ENCODE data around the gene RTF1. TPM values are rescaled to one million over a fixed set of nuclear protein-coding genes. Genes with fewer than 3 reads are reported as not detected.
A peak's percentile ranks its signal among the peaks of the same experiment; 100 is the strongest.

RTF1 gene
- total RNA-seq, 2 experiments from 2014 or later, result 28.6 to 46.9 TPM

- Histone ChIP-seq H3K9me2 (ENCODE audit: insufficient read depth, low read length) (no peaks in the 10 kb centered on the region), H3K27ac (ENCODE audit: low read depth, low read length, poor library complexity, severe bottlenecking) (no peak overlapping the region), H3K4me2 (ENCODE audit: low read length) (no peak overlapping the region), H2AFZ (ENCODE audit: low read length) (no peak overlapping the region), H3K9me3 (ENCODE audit: low read length) (no peaks in the 10 kb centered on the region), H3K36me3 (ENCODE audit: insufficient read depth, low read length) (no peaks in the 10 kb centered on the region), H4K20me1 (ENCODE audit: insufficient read depth, low read length) (no peaks in the 10 kb centered on the region), H3K4me3 (ENCODE audit: low read depth, low read length, poor library complexity, severe bottlenecking) (no peak overlapping the region), H3K4me1 (ENCODE audit: insufficient read depth, low read length, poor library complexity, severe bottlenecking) (peaks cover 22% of the 10 kb centered on the region), H3K79me2 (ENCODE audit: insufficient read depth, low read depth, low read length) (no peaks in the 10 kb centered on the region)
- intact Hi-C loops (cut with micrococcal nuclease; ENCODE audit: unreplicated experiment), result no loop called here
- TF ChIP-seq EZH2phosphoT487 (IDR thresholded peaks at IDR 0.05; ENCODE audit: borderline replicate concordance, low read depth, low read length) (no peak), CTCF (conservative IDR thresholded peaks at IDR 0.05; ENCODE audit: low read length) (no peak)
- no TSS peak for BruUV-seq (replicated peaks)
- ChIA-PET POLR2A (interaction anchor here (0.6 kb wide), 2 partner anchors 32 to 563 kb away, joined by 4 to 5 read pairs; no protein-coding TSS in a partner anchor), CTCF (ENCODE audit: unreplicated experiment) (no interaction called here)
- no peak for DNase-seq (ENCODE audit: low spot score)
Measured at GRCh38 chr15:41491889-41492288, 75.0 kb downstream of the RTF1 start.

- H4K20me1 ChIP-seq (ENCODE audit: insufficient read depth, low read length), result no peaks in the 10 kb centered on the region
- no peak overlapping the region for H3K27ac ChIP-seq (ENCODE audit: low read depth, low read length, poor library complexity, severe bottlenecking)
- ChIA-PET POLR2A (no interaction called here), CTCF (ENCODE audit: unreplicated experiment) (no interaction called here)
- DNase-seq (ENCODE audit: low spot score), result no peak
- no peaks in the 10 kb centered on the region for H3K79me2 ChIP-seq (ENCODE audit: insufficient read depth, low read depth, low read length)
- no peaks in the 10 kb centered on the region for H3K36me3 ChIP-seq (ENCODE audit: insufficient read depth, low read length)
- peak overlapping the region; percentile 74 for H2AFZ ChIP-seq (ENCODE audit: low read length)
- peak overlapping the region; percentile 68 for H3K4me3 ChIP-seq (ENCODE audit: low read depth, low read length, poor library complexity, severe bottlenecking)
- H3K9me2 ChIP-seq (ENCODE audit: insufficient read depth, low read length), result no peaks in the 10 kb centered on the region
- intact Hi-C loops (cut with micrococcal nuclease; ENCODE audit: unreplicated experiment), result no loop called here
- TF ChIP-seq CTCF (conservative IDR thresholded peaks at IDR 0.05; ENCODE audit: low read length), result no peak
- no peak for TF ChIP-seq EZH2phosphoT487 (IDR thresholded peaks at IDR 0.05; ENCODE audit: borderline replicate concordance, low read depth, low read length)
- peaks cover 22% of the 10 kb centered on the region for H3K4me1 ChIP-seq (ENCODE audit: insufficient read depth, low read length, poor library complexity, severe bottlenecking)
- peak overlapping the region; percentile 78 for H3K4me2 ChIP-seq (ENCODE audit: low read length)
- no TSS peak for BruUV-seq (replicated peaks)
- H3K9me3 ChIP-seq (ENCODE audit: low read length), result no peaks in the 10 kb centered on the region
Measured at GRCh38 chr15:41492597-41493204, 75.8 kb downstream of the RTF1 start.

- H3K9me3 ChIP-seq (ENCODE audit: low read length), result no peaks in the 10 kb centered on the region
- no peaks in the 10 kb centered on the region for H3K36me3 ChIP-seq (ENCODE audit: insufficient read depth, low read length)
- BruUV-seq (replicated peaks), result no TSS peak
- no peaks in the 10 kb centered on the region for H3K9me2 ChIP-seq (ENCODE audit: insufficient read depth, low read length)
- peak; percentile 59 for DNase-seq (ENCODE audit: low spot score)
- H3K4me2 ChIP-seq (ENCODE audit: low read length), result peak within 1 kb of the TSS; percentile 78
- TF ChIP-seq EZH2phosphoT487 (IDR thresholded peaks at IDR 0.05; ENCODE audit: borderline replicate concordance, low read depth, low read length), result no peak
- no peak for TF ChIP-seq CTCF (conservative IDR thresholded peaks at IDR 0.05; ENCODE audit: low read length)
- H4K20me1 ChIP-seq (ENCODE audit: insufficient read depth, low read length), result no peaks in the 10 kb centered on the region
- peak within 1 kb of the TSS; percentile 68 for H3K4me3 ChIP-seq (ENCODE audit: low read depth, low read length, poor library complexity, severe bottlenecking)
- peak within 1 kb of the TSS; percentile 74 for H2AFZ ChIP-seq (ENCODE audit: low read length)
- POLR2A ChIA-PET, result no interaction called here
- peaks cover 22% of the 10 kb centered on the region for H3K4me1 ChIP-seq (ENCODE audit: insufficient read depth, low read length, poor library complexity, severe bottlenecking)
- H3K79me2 ChIP-seq (ENCODE audit: insufficient read depth, low read depth, low read length), result no peaks in the 10 kb centered on the region
- intact Hi-C loops (cut with micrococcal nuclease; ENCODE audit: unreplicated experiment), result no loop called here
- CTCF ChIA-PET (ENCODE audit: unreplicated experiment), result no interaction called here
- no peak within 1 kb of the TSS for H3K27ac ChIP-seq (ENCODE audit: low read depth, low read length, poor library complexity, severe bottlenecking)
Measured at GRCh38 chr15:41493205-41493901, 76.5 kb downstream of the RTF1 start, which contains the start of gene ITPKA. ITPKA (plus strand) TSS chr15:41493874; CDS start chr15:41493928, 54 bp downstream.
